ENCODE results near the gene KLHL5. TPM values are rescaled to one million over a fixed set of nuclear protein-coding genes. Genes with fewer than 3 reads are reported as not detected.

The KLHL5 gene
- total and polyA plus RNA-seq, 8 donors, result 6.3 to 51.0 (median 23.1) TPM

DNA sequence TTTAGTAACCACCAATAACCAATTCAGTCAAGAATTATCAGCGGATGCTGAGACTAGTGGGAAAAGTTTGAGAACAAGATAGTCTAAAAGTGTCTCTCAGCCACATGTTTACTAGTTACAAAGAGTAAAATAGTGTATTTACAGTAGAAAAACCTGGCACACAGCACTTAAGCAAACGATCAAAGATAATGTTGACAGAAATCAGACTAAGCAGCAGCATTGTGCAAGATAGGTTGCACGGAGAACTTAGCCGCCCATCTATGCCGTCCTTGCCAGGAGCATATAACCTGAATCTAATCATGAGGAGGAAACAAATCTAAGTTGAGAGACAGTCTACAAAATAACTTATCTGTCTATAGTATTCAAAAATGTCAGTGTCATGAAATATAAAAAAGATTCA is 35.3 kb downstream of the KLHL5 start:
- DNase-seq, result no peak
- WGBS, 5 donors, result 41 to 70% (median 54%) methylated on average over 5 of the region's 5 CpGs
- intact Hi-C loops (cut with DNase I; ENCODE audit: low total_unique reads), result no loop called here
- H3K4me3 ChIP-seq, result no peak overlapping the region
- no peaks in the 10 kb centered on the region for H3K9me3 ChIP-seq
- peaks cover 0 to 7% (median 4%) of the 10 kb centered on the region in 4 donors for H3K36me3 ChIP-seq
- no peak overlapping the region for H3K27ac ChIP-seq
- TF ChIP-seq POLR2A (IDR thresholded peaks at IDR 0.05), result no peak
- TF ChIP-seq EP300 (IDR thresholded peaks at IDR 0.05), result no peak
- no peak for TF ChIP-seq POLR2AphosphoS5 (IDR thresholded peaks at IDR 0.05)
- TF ChIP-seq, protein P1, sequence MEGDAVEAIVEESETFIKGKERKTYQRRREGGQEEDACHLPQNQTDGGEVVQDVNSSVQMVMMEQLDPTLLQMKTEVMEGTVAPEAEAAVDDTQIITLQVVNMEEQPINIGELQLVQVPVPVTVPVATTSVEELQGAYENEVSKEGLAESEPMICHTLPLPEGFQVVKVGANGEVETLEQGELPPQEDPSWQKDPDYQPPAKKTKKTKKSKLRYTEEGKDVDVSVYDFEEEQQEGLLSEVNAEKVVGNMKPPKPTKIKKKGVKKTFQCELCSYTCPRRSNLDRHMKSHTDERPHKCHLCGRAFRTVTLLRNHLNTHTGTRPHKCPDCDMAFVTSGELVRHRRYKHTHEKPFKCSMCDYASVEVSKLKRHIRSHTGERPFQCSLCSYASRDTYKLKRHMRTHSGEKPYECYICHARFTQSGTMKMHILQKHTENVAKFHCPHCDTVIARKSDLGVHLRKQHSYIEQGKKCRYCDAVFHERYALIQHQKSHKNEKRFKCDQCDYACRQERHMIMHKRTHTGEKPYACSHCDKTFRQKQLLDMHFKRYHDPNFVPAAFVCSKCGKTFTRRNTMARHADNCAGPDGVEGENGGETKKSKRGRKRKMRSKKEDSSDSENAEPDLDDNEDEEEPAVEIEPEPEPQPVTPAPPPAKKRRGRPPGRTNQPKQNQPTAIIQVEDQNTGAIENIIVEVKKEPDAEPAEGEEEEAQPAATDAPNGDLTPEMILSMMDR (IDR thresholded peaks at IDR 0.05), result no peak
- H3K4me1 ChIP-seq, result no peaks in the 10 kb centered on the region
- no peaks in the 10 kb centered on the region for H3K27me3 ChIP-seq

DNA sequence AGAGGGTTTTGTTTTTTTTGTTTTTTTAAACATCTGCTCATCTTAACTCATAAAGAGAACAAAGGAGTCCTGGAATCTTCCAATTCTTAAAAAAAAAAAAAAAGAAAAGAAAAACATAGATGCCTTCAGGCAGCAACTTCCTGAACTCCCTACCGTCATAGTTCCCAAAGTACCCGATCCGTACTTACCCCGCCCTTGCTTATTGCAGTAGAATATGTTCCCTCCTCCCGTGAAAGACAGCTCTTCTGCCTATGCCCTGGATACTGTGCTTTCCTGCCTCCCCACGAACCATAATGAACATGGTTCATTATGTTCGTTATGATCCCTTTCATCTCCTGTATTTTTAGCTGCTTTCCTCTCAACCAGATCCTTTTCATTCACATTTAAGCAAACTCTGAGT is 40.3 kb downstream of the KLHL5 start:
- Histone ChIP-seq H3K36me3 (peaks cover 7 to 45% (median 43%) of the 10 kb centered on the region in 4 donors), H3K4me3 (no peak overlapping the region), H3K27me3 (no peaks in the 10 kb centered on the region), H3K9me3 (no peaks in the 10 kb centered on the region), H3K4me1 (no peaks in the 10 kb centered on the region), H3K27ac (no peak overlapping the region)
- intact Hi-C loops (cut with DNase I; ENCODE audit: low total_unique reads), result no loop called here
- 84 to 90% (median 87%) methylated on average over 7 of the region's 7 CpGs for WGBS, 5 donors
- no peak for DNase-seq
- TF ChIP-seq EP300 (IDR thresholded peaks at IDR 0.05), result no peak
- no peak for TF ChIP-seq POLR2A (IDR thresholded peaks at IDR 0.05)
- TF ChIP-seq, protein P1 (IDR thresholded peaks at IDR 0.05), result no peak
- TF ChIP-seq POLR2AphosphoS5 (IDR thresholded peaks at IDR 0.05), result no peak

DNA sequence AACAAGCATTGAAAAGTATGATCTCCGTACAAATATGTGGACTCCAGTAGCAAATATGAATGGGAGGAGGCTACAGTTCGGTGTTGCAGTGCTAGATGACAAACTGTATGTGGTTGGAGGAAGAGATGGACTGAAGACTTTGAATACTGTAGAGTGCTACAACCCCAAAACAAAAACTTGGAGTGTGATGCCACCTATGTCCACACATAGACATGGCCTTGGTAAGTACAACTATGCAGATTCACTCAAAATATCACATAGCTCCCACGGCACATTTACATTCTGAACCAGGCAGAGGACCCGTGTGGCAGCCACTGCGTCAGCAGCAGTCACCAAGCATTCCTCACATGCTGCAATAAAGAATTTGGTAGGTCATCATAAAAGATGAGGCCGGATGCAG is 41.3 kb downstream of the KLHL5 start:
- H3K9me3 ChIP-seq, result no peaks in the 10 kb centered on the region
- DNase-seq, result no peak
- 94 to 98% (median 96%) methylated on average over 6 of the region's 6 CpGs for WGBS, 5 donors
- H3K27me3 ChIP-seq, result no peaks in the 10 kb centered on the region
- intact Hi-C loops (cut with DNase I; ENCODE audit: low total_unique reads), result no loop called here
- H3K36me3 ChIP-seq, result peaks cover 7 to 54% (median 43%) of the 10 kb centered on the region in 4 donors
- TF ChIP-seq EP300 (IDR thresholded peaks at IDR 0.05) (no peak), POLR2AphosphoS5 (IDR thresholded peaks at IDR 0.05) (no peak), POLR2A (IDR thresholded peaks at IDR 0.05) (no peak)
- TF ChIP-seq, protein P1 (IDR thresholded peaks at IDR 0.05), result no peak
- no peak overlapping the region for H3K4me3 ChIP-seq
- no peaks in the 10 kb centered on the region for H3K4me1 ChIP-seq
- H3K27ac ChIP-seq, result no peak overlapping the region

- Histone ChIP-seq H3K27ac (no peak overlapping the region), H3K36me3 (peaks cover 7 to 56% (median 44%) of the 10 kb centered on the region in 4 donors), H3K4me1 (no peaks in the 10 kb centered on the region), H3K9me3 (no peaks in the 10 kb centered on the region), H3K4me3 (no peak overlapping the region), H3K27me3 (no peaks in the 10 kb centered on the region)
- intact Hi-C loops (cut with DNase I; ENCODE audit: low total_unique reads), result no loop called here
- no peak for TF ChIP-seq EP300 (IDR thresholded peaks at IDR 0.05)
- TF ChIP-seq, protein P1 (IDR thresholded peaks at IDR 0.05), result no peak
- no peak for TF ChIP-seq POLR2A (IDR thresholded peaks at IDR 0.05)
- no peak for TF ChIP-seq POLR2AphosphoS5 (IDR thresholded peaks at IDR 0.05)
- DNase-seq, result no peak
- 91 to 95% (median 93%) methylated on average over 2 of the region's 2 CpGs for WGBS, 5 donors
Measured at GRCh38 chr4:39104255-39104654, 42.2 kb downstream of the KLHL5 start.

Measured in stomach (tissue), 9 donors.